ENCODE data around the gene MTM1. TPM values are rescaled to one million over a fixed set of nuclear protein-coding genes. Genes with fewer than 3 reads are reported as not detected.
A peak's percentile ranks its signal among the peaks of the same experiment; 100 is the strongest.

MTM1 gene
- total RNA-seq, 1 donor: 10.8 TPM

GRCh38 chrX:150676221-150676620, 107.8 kb downstream of the MTM1 start:
- DNase-seq (ENCODE audit: low read depth): no peak
- H3K4me3 ChIP-seq (ENCODE audit: low read depth, low read length): no peak overlapping the region
- TF ChIP-seq, protein P1, sequence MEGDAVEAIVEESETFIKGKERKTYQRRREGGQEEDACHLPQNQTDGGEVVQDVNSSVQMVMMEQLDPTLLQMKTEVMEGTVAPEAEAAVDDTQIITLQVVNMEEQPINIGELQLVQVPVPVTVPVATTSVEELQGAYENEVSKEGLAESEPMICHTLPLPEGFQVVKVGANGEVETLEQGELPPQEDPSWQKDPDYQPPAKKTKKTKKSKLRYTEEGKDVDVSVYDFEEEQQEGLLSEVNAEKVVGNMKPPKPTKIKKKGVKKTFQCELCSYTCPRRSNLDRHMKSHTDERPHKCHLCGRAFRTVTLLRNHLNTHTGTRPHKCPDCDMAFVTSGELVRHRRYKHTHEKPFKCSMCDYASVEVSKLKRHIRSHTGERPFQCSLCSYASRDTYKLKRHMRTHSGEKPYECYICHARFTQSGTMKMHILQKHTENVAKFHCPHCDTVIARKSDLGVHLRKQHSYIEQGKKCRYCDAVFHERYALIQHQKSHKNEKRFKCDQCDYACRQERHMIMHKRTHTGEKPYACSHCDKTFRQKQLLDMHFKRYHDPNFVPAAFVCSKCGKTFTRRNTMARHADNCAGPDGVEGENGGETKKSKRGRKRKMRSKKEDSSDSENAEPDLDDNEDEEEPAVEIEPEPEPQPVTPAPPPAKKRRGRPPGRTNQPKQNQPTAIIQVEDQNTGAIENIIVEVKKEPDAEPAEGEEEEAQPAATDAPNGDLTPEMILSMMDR (IDR thresholded peaks at IDR 0.05; ENCODE audit: insufficient read depth, low read length): no peak

GRCh38 chrX:150680974-150681373, 112.6 kb downstream of the MTM1 start:
- H3K4me3 ChIP-seq (ENCODE audit: low read depth, low read length): no peak overlapping the region
- peak; percentile 32 for DNase-seq (ENCODE audit: low read depth)
- TF ChIP-seq, protein P1 (IDR thresholded peaks at IDR 0.05; ENCODE audit: insufficient read depth, low read length): peak; percentile 36

- TF ChIP-seq, protein P1 (IDR thresholded peaks at IDR 0.05; ENCODE audit: insufficient read depth, low read length): no peak
- DNase-seq (ENCODE audit: low read depth): no peak
- H3K4me3 ChIP-seq (ENCODE audit: low read depth, low read length): no peak overlapping the region
These were observed 114.7 kb downstream of the MTM1 start for GRCh38 chrX:150683112-150683511.

- TF ChIP-seq, protein P1 (IDR thresholded peaks at IDR 0.05; ENCODE audit: insufficient read depth, low read length): peak; percentile 58
- DNase-seq (ENCODE audit: low read depth): peak; percentile 58
- H3K4me3 ChIP-seq (ENCODE audit: low read depth, low read length): no peak overlapping the region
These were observed 115.2 kb downstream of the MTM1 start for GRCh38 chrX:150683536-150684146.

DNA sequence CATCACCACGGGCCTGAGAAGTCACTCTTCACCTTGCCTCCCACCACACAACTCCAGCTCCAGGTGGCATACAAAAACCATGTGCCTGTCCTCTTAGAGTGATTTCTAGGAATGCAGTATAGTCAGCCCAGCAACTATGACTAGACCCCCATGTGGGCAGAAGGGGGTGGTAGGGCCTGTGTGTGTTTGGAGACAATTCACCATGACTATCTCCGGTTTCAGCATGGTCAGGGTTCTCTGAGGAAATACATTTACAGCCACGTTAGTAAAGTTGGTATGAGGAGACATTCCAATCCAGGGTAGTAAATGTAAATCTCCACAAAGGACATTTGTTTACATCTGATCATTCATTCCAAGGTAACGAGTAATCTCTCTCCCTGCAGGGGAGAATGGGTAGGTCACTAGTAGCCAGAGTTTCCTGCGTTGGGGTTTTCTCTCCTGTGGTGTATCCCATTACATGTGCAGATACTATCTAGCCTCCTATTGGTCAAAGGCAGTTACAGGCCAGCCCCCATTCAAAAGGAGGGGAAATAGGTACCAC, 120.6 kb downstream of the MTM1 start:
- TF ChIP-seq, protein P1 (IDR thresholded peaks at IDR 0.05; ENCODE audit: insufficient read depth, low read length): no peak
- H3K4me3 ChIP-seq (ENCODE audit: low read depth, low read length): no peak overlapping the region
- peak; percentile 68 for DNase-seq (ENCODE audit: low read depth)

DNA sequence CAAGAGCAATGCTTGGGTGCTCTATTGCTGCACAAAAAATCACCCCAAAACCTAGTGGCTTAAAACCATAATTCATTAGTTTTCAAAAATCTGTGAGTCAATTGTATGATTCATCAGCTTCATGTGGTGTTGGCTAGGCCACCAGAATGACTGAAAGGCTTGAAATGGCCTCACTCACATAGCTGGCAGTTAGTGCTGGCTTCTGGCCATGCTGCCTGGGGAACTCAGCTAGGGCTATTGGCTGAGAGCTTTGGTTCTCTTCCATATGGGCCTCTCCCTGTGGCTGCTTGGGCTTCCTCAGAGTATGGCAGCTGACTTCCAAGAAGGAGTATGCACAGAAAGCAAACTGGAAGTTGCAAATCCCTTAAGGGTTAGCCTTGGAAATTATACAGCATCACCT, 121.7 kb downstream of the MTM1 start:
- TF ChIP-seq, protein P1 (IDR thresholded peaks at IDR 0.05; ENCODE audit: insufficient read depth, low read length): no peak

DNA sequence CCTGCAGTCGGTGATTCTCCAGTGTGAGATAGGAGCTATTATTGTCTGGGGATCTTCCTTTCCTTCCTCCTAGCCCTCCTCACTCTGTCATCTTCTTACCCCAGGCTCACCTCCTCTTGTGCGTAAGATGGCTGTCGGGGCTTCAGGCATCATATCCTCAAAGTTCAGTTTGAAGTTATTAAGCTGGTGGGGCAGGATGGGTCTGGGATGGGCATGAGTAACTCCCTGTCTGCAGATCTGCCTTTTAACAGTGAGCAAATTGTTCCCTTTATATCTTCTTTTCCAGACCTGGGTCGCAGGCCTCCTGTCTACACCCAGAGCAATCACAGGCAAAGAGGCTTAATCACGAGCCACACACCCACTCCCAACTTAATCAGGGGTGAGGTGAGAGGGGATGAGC, 123.9 kb downstream of the MTM1 start:
- DNase-seq (ENCODE audit: low read depth): no peak
- no peak overlapping the region for H3K4me3 ChIP-seq (ENCODE audit: low read depth, low read length)
- TF ChIP-seq, protein P1 (IDR thresholded peaks at IDR 0.05; ENCODE audit: insufficient read depth, low read length): no peak

More for the DNA sequence above, 121.7 kb downstream of the MTM1 start:
- no peak overlapping the region for H3K4me3 ChIP-seq (ENCODE audit: low read depth, low read length)
- peak; percentile 92 for DNase-seq (ENCODE audit: low read depth)

Measured in fibroblast of the aortic adventitia (primary cell).